Activated CD4-positive, CD25-positive, alpha-beta regulatory T cell (primary cell): ENCODE results near the gene PRRX2.

ENCODE experiments used
- DNase-seq, 4 experiments: peaks; one replicate each; lab custom pipeline; 2025; lab: John Stamatoyannopoulos, UW

PRRX2 gene

DNA sequence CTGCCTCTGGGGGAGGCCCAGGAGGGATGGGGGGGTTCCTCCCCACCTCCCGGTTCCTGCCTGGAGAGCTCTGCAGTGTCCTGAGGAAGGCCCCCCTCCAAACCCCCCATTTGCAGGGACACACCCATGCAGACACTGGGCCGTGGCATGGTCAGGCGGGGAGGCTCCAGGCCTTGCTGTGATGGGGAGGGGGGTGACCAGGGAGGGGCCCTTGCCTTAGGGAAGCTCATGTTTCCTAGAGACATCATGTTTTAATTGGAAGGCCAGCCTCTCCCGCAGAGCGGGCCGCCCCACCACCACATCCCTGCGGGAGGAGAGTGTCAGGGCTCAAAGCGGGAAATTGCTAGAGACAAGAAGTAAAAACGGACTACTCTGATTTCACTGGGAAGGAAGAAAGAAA is 12.0 kb downstream of the PRRX2 start:
- DNase-seq, result no peak

GRCh38 chr9:129678844-129679243 is 13.4 kb downstream of the PRRX2 start:
- no peak for DNase-seq

DNA sequence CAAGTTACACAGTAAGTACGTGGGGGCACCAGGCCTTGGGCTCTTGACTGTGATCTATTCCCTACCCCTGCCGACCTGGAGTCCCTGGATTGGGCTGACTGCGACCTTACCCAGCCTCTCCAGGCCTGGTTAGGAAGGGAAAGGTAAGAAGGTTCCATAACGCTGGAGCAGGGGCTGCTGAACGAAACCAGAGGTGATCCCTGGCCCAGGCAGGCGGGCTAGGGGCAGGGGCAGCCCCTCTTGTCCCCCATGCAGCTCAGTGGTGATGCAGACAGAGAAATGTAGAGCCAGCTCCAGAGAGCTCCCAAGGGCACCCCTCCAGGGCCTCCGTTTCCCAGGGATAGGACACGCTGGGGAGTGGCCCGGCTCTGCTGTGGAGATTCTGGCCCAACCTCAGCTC is 14.1 kb downstream of the PRRX2 start:
- DNase-seq, result no peak

DNA sequence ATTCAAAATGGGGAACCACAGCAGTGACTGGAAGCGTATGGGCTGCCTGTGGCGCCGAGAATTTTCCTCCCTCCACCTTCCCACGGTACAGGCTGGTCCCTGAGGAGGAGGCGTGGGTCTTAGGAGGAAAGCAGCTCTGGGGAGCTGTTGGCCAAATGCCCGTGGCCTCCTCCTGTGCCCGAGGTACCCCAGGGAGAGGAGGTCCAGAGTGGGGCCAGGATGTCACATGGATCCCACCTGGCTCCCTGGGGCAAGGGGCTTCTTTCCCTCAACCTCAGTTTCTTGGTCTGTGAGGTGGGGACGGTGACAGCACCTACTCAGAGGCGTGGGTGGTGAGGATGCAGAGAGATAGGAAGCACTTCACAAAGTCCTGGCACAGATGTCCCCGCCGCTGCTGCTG is 16.5 kb downstream of the PRRX2 start:
- DNase-seq, result no peak

- no peak for DNase-seq
Observed at GRCh38 chr9:129682381-129682780, 16.9 kb downstream of the PRRX2 start.

GRCh38 chr9:129685220-129685932 is 19.9 kb downstream of the PRRX2 start:
- no peak for DNase-seq

- DNase-seq, result no peak
Observed at GRCh38 chr9:129685933-129686259, 20.4 kb downstream of the PRRX2 start.

DNA sequence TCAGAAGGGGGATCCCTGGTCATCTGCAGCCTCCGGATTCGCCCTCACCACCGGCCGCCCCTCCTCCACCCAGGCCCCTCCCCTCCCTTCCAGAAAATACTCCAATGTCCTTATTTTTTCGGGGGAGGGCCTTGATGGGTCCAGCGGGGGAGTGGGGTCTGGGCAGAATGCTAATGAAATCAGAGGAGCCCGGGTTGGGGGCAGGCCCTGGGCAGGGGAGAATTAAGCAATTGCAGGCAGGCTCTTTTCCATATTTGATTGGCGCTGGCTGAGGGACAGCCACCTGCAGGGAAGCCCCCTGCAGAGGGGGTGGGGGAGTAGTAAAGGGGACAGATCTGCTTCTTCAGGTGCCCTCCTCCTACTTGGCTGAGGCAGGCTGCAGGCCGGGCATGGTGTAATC is 21.3 kb downstream of the PRRX2 start:
- no peak for DNase-seq

- no peak for DNase-seq
Observed at GRCh38 chr9:129687391-129687790, 21.9 kb downstream of the PRRX2 start.

GRCh38 chr9:129688285-129689043 is 23.0 kb downstream of the PRRX2 start:
- no peak for DNase-seq

DNA sequence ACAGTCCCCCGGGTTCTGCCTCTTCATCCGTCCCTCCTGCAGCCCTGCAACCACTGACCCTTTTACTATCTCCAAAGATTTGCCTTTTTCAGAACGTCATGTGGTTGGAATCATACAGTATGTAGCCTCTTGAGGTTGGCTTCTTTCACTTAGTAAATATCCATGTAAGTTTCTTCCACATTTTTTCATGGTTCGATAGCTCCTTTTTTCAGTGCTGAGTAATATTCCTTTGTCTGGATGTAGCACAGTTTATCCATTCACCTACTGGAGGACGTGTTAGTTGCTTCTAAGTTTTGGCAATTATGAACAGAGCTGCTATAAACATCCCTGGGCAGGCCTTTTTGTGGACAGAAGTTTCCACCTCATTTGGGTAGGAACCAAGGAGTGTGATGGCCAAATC is 27.1 kb downstream of the PRRX2 start:
- DNase-seq, result no peak

DNA sequence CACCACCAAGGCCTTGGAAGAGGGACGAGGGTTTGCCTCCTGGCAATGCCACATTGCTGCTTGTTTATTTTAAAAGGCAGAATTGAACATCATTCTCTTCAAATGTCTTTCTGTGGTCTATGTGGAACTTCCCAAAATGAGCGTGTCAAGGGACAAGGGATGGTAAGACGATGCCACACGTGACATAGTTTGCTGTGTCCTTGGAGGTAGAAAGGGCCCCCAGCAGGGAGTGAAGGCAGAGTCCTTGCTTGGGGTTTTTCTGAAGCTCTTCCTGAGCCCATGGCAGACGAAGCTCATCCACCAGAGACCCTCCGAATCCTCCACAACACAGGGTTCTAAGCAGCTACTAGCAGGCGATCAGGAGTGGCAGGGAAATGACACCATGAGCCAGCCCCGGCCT is 28.3 kb downstream of the PRRX2 start:
- DNase-seq, result no peak

DNA sequence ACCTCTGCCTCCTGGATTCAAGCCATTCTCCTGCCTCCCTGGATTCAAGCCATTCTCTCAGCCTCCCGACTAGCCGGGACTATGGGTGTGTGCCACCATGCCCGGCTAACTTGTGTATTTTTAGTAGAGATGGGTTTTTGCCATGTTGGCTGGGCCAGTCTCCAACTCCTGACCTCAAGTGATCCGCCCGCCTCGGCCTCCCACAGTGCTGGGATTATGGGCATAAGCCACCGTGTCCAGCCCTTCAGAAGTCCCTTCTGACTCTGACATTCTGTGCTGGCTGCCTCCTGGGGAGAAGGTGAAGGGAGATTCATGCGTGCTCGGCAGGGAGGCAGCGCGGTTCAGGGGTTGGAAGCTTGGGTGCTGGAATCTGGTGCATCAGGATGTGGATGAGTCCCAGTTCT is 28.8 kb downstream of the PRRX2 start:
- no peak for DNase-seq

- no peak for DNase-seq
Observed at GRCh38 chr9:129695870-129696269, 30.4 kb downstream of the PRRX2 start.

- no peak for DNase-seq
Observed at GRCh38 chr9:129696944-129697655, 31.7 kb downstream of the PRRX2 start.

- DNase-seq, result no peak
Observed at GRCh38 chr9:129697656-129698253, 32.3 kb downstream of the PRRX2 start.

GRCh38 chr9:129698254-129698757 is 32.9 kb downstream of the PRRX2 start:
- no peak for DNase-seq

DNA sequence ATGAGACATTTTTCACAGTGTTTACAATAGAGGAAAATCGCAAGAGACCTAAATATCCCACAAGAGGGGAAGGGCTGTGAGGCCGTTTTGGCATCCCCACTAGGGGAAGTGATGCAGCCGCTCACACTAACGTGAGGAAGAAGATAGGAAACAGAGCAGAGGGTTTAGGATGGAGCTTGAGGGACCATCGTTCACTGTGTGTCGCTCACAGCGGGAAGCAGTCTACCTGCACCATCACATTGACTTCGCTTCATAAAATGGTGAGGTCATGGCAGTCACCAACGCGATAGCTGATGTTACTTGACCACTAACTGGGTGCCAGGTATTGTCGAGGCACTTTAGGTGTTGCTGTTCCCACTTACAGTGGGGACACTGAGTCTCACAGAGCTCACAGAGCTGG is 35.6 kb downstream of the PRRX2 start:
- DNase-seq, result no peak

DNA sequence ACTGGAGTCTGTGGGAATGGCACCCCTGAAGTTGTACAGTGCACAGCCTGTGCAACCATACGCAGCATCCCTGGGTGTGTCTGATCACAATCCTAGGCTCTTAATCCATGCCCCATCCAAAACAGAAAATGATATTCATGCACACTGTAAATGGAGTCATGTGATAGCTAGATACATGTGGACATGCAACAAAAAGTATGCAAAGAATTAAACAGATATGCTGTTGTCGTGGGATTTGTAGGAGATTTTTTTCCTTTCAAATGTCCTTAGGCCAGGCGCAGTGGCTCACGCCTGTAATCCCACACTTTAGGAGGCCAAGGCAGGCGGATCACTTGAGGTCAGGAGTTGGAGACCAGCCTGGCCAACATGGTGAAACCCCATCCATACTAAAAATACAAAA is 36.1 kb downstream of the PRRX2 start:
- DNase-seq, result no peak

DNA sequence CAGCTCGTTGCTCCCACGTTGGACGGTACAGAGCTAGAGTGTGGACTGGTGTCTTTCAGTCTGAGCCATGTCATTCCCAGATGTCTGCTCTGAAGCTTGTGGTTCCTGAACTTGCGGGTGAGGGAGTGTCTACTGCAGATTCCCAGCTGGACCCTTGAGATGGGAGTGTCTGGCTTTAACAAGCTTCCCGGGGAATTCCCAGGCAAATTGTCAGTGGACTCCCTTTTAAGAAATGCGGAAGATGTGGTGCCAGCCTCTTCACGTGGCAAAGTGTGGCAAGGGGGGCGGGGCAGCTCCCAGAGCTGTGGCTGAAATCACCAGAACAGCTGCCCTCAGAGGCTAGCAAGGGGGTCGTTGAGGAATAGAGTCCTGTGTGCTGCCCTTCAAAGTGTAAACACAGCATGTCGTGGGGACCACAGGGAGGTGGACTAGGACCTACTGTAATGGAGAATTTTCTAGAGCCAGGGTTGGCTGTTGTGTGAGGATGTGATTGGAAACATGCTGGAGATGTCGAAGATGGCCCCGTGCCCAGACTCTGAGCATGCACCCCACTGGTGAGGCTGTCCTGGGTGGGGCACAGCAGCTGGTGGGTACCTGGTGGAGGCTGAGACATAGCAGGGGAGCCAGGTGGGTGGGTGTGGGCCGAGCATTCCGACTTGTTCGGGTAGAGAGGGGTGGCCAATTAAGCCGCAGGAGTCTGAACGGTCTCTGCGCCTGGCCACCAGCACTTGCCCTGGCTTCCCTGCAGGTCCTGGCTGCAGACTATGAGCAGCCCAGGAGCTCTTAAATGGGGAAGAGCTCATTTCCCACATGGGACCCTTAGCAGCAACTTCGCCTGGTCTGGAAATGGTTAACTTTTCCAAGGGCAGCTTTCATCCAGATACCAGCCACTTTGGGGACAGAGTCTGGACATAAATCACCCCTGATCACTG is 37.4 kb downstream of the PRRX2 start:
- DNase-seq, result no peak

GRCh38 chr9:129703667-129704355 is 38.4 kb downstream of the PRRX2 start:
- no peak for DNase-seq
